Astrocyte (in vitro differentiated cells and primary cell): ENCODE results near the gene SLC15A1. TPM values are rescaled to one million over a fixed set of nuclear protein-coding genes. Genes with fewer than 3 reads are reported as not detected.

Source experiments
- DNase-seq: peaks from one replicate; pipeline ENCODE4 v3.0.0-alpha.2; 2010; ENCODE audit warnings: low read depth
- FAIRE-seq: peaks from 2 replicates; lab custom pipeline; 2011; peaks lifted over from hg19 to GRCh38; lab: Jason Lieb, UNC
- H2AFZ ChIP-seq: 2 replicates; pipeline ENCODE4 v1.6.0; 2012; ENCODE audit warnings: low read depth, low read length, inconsistent platforms
- H3K27ac ChIP-seq: 2 replicates; pipeline ENCODE4 v1.5.1; 2011; ENCODE audit warnings: low read depth, low read length, inconsistent platforms
- H3K27me3 ChIP-seq: 2 replicates; pipeline ENCODE4 v1.6.0; 2011; ENCODE audit warnings: low read length, inconsistent platforms; ENCODE audit not compliant: insufficient read depth
- H3K36me3 ChIP-seq: 2 replicates; pipeline ENCODE4 v1.5.1; 2011; ENCODE audit warnings: low read length, inconsistent platforms; ENCODE audit not compliant: insufficient read depth
- H3K4me1 ChIP-seq: 2 replicates; pipeline ENCODE4 v1.5.1; 2011; ENCODE audit warnings: low read length, inconsistent platforms; ENCODE audit not compliant: insufficient read depth
- H3K4me2 ChIP-seq: 2 replicates; pipeline ENCODE4 v1.6.0; 2012; ENCODE audit warnings: low read length, inconsistent platforms
- H3K4me3 ChIP-seq: 2 replicates; pipeline ENCODE4 v1.5.1; 2011; ENCODE audit warnings: low read depth, mild to moderate bottlenecking, low read length, inconsistent platforms; ENCODE audit not compliant: insufficient read depth
- H3K79me2 ChIP-seq: 2 replicates; pipeline ENCODE4 v1.6.0; 2012; ENCODE audit warnings: mild to moderate bottlenecking, low read length, inconsistent platforms; ENCODE audit not compliant: insufficient read depth
- H3K9ac ChIP-seq: 2 replicates; pipeline ENCODE4 v1.6.0; 2012; ENCODE audit warnings: mild to moderate bottlenecking, low read length, inconsistent platforms
- H3K9me3 ChIP-seq: 2 replicates; pipeline ENCODE4 v1.5.1; 2012; ENCODE audit warnings: low read depth, mild to moderate bottlenecking, low read length, inconsistent platforms; ENCODE audit not compliant: insufficient read depth
- H4K20me1 ChIP-seq: 2 replicates; pipeline ENCODE4 v1.6.0; 2012; ENCODE audit warnings: low read length, inconsistent platforms; ENCODE audit not compliant: insufficient read depth
- H3K27ac Mint-ChIP-seq: one replicate; pipeline ENCODE4 v1.8.0; 2021; ENCODE audit warnings: mild to moderate bottlenecking, mixed read lengths; ENCODE audit not compliant: unreplicated experiment
- H3K27me3 Mint-ChIP-seq: one replicate; pipeline ENCODE4 v1.8.0; 2021; ENCODE audit warnings: low read depth, mixed read lengths; ENCODE audit not compliant: unreplicated experiment
- H3K36me3 Mint-ChIP-seq: one replicate; pipeline ENCODE4 v1.8.0; 2021; ENCODE audit warnings: low read depth, mixed read lengths; ENCODE audit not compliant: unreplicated experiment
- H3K4me1 Mint-ChIP-seq: one replicate; pipeline ENCODE4 v1.8.0; 2021; ENCODE audit warnings: low read depth, mixed read lengths; ENCODE audit not compliant: unreplicated experiment
- H3K4me3 Mint-ChIP-seq: one replicate; pipeline ENCODE4 v1.8.0; 2021; ENCODE audit warnings: mild to moderate bottlenecking, moderate library complexity, mixed read lengths; ENCODE audit not compliant: unreplicated experiment
- H3K9me3 Mint-ChIP-seq: one replicate; pipeline ENCODE4 v1.8.0; 2021; ENCODE audit warnings: mild to moderate bottlenecking, mixed read lengths; ENCODE audit not compliant: unreplicated experiment
- EZH2 ChIP-seq: IDR thresholded peaks from 2 replicates; pipeline ENCODE4 v1.6.1; 2012; ENCODE audit warnings: mild to moderate bottlenecking, low read length, inconsistent platforms; ENCODE audit not compliant: insufficient read depth
- total RNA-seq: library from RNA; stranded (reverse); gene quantifications from 2 replicates; pipeline ENCODE4 v1.2.1, GENCODE V29; 2021
- TF ChIP-seq, protein P1 (sequence below): IDR thresholded peaks from 2 replicates; pipeline ENCODE4 v1.5.1; 2011; ENCODE audit warnings: low read depth, mild to moderate bottlenecking, inconsistent platforms, low read length, moderate library complexity; ENCODE audit not compliant: insufficient read depth

Gene SLC15A1
- total RNA-seq, 1 donor from 2014 or later = not detected

- Mint-ChIP-seq H3K4me1 (peaks cover 6% of the 10 kb centered on the region), H3K27ac (peak overlapping the region; percentile 37), H3K9me3 (peaks cover 6% of the 10 kb centered on the region), H3K36me3 (no peaks in the 10 kb centered on the region), H3K27me3 (peaks cover 6% of the 10 kb centered on the region), H3K4me3 (no peak overlapping the region)
- Histone ChIP-seq H3K9ac (no peak overlapping the region), H3K4me1 (peaks cover 16% of the 10 kb centered on the region), H3K4me2 (no peak overlapping the region), H2AFZ (no peak overlapping the region), H3K27me3 (no peaks in the 10 kb centered on the region), H3K79me2 (no peaks in the 10 kb centered on the region), H4K20me1 (no peaks in the 10 kb centered on the region), H3K27ac (no peak overlapping the region), H3K9me3 (no peaks in the 10 kb centered on the region), H3K4me3 (no peak overlapping the region), H3K36me3 (no peaks in the 10 kb centered on the region)
- FAIRE-seq (no peak), DNase-seq (no peak)
- TF ChIP-seq, protein P1, sequence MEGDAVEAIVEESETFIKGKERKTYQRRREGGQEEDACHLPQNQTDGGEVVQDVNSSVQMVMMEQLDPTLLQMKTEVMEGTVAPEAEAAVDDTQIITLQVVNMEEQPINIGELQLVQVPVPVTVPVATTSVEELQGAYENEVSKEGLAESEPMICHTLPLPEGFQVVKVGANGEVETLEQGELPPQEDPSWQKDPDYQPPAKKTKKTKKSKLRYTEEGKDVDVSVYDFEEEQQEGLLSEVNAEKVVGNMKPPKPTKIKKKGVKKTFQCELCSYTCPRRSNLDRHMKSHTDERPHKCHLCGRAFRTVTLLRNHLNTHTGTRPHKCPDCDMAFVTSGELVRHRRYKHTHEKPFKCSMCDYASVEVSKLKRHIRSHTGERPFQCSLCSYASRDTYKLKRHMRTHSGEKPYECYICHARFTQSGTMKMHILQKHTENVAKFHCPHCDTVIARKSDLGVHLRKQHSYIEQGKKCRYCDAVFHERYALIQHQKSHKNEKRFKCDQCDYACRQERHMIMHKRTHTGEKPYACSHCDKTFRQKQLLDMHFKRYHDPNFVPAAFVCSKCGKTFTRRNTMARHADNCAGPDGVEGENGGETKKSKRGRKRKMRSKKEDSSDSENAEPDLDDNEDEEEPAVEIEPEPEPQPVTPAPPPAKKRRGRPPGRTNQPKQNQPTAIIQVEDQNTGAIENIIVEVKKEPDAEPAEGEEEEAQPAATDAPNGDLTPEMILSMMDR = no peak
- no peak for TF ChIP-seq EZH2
These were observed 24.2 kb upstream of the SLC15A1 start for GRCh38 chr13:98776644-98777043.

DNA sequence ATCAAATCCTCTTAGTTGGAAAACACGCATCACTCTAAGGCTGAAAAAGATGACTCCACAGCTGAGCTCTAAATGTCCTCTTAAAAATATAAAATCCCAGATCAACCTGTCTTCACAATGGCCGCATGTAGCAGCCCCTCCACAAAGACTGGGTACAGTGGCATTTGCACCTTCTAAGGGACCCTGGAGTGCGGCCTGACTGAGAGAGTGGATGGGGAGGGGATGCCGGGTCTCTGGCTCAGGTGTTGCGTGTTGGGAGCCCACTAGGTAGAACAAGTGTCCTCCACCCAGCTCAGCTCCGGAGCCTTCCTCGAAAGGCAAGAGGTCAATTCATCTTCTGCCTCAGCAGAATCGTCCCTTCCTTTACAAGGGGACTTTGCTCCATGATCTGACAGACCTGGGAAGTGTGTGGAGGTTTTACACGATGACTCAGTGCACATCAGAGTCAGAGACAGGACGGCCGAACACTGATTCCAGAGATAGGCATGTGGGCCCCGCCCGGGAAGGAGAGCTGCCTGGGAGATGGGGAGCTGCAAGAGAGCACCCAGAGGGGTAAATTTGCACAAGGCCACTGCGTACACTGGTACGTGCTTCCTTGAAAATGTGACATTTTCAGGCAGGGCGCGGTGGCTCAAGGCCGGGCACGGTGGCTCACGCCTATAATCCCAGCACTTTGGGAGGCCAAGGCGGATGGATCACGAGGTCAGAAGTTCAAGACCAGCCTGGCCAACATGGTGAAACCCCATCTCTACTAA is 23.5 kb upstream of the SLC15A1 start:
- H4K20me1 ChIP-seq = no peaks in the 10 kb centered on the region
- peak overlapping the region; percentile 43 for H3K4me2 ChIP-seq
- DNase-seq (peak; percentile 73), FAIRE-seq (no peak)
- H3K4me1 ChIP-seq = peaks cover 16% of the 10 kb centered on the region
- H3K27ac Mint-ChIP-seq = peak overlapping the region; percentile 74
- H3K27me3 Mint-ChIP-seq = peaks cover 6% of the 10 kb centered on the region
- peak overlapping the region; percentile 15 for H3K27ac ChIP-seq
- H3K4me1 Mint-ChIP-seq = peaks cover 6% of the 10 kb centered on the region
- H3K36me3 ChIP-seq = no peaks in the 10 kb centered on the region
- no peak overlapping the region for H3K4me3 ChIP-seq
- H2AFZ ChIP-seq = peak overlapping the region; percentile 61
- H3K9ac ChIP-seq = no peak overlapping the region
- peaks cover 3% of the 10 kb centered on the region for H3K9me3 Mint-ChIP-seq
- H3K27me3 ChIP-seq = no peaks in the 10 kb centered on the region
- no peak for TF ChIP-seq EZH2
- TF ChIP-seq, protein P1 = no peak
- H3K4me3 Mint-ChIP-seq = no peak overlapping the region
- H3K36me3 Mint-ChIP-seq = no peaks in the 10 kb centered on the region
- H3K79me2 ChIP-seq = no peaks in the 10 kb centered on the region
- no peaks in the 10 kb centered on the region for H3K9me3 ChIP-seq

DNA sequence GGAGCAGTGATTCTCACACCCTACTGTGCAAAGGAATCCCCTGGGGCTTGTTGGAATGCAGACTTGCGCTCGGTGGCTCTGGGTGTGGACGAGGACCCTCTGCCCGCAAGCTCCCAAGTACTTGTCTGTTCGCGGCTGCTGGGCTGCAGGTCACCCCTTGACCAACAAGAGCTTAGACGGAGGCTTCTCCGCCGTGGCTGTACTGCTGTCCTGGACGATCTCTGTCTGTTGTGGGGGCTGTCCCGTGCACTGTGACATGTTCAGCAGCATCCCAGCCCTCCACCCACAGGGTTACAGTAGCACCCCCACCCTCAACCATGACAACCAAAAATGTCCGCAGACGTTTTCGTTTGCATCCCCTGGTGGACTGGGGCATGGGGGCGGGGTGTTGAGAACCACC is 22.9 kb upstream of the SLC15A1 start:
- Histone ChIP-seq H3K27ac (no peak overlapping the region), H3K9me3 (no peaks in the 10 kb centered on the region), H3K4me2 (no peak overlapping the region), H3K9ac (no peak overlapping the region), H3K4me1 (peaks cover 16% of the 10 kb centered on the region), H4K20me1 (no peaks in the 10 kb centered on the region), H3K4me3 (no peak overlapping the region), H3K36me3 (no peaks in the 10 kb centered on the region), H2AFZ (no peak overlapping the region), H3K79me2 (no peaks in the 10 kb centered on the region), H3K27me3 (no peaks in the 10 kb centered on the region)
- peaks cover 2% of the 10 kb centered on the region for H3K36me3 Mint-ChIP-seq
- H3K9me3 Mint-ChIP-seq = peaks cover 5% of the 10 kb centered on the region
- H3K27ac Mint-ChIP-seq = peak overlapping the region; percentile 74
- FAIRE-seq = no peak
- H3K4me1 Mint-ChIP-seq = peaks cover 6% of the 10 kb centered on the region
- no peak for DNase-seq
- H3K27me3 Mint-ChIP-seq = peaks cover 6% of the 10 kb centered on the region
- TF ChIP-seq, protein P1 = no peak
- TF ChIP-seq EZH2 = no peak
- H3K4me3 Mint-ChIP-seq = no peak overlapping the region
